Measurements from ENCODE around the gene SLC44A4.

GRCh38 chr6:31876357-31876756 lies 2.4 kb downstream of the SLC44A4 start:
- TF ChIP-seq CTCF (IDR thresholded peaks at IDR 0.05) (no peak), POLR2A (IDR thresholded peaks at IDR 0.05) (no peak)
